Fibroblast of lung (primary cell): ENCODE results near the gene CLEC2A.

Experiments
- CTCF ChIP-seq, 2 donors: IDR thresholded peaks in 1 of 2; conservative IDR thresholded peaks in 1 of 2; 1 replicate in 1 of 2; 2 replicates in 1 of 2; pipeline ENCODE4 v1.5.1; 2011 to 2012; ENCODE audit warnings: low read length in 2 of 2, control low read depth in 1 of 2, inconsistent platforms in 1 of 2, low read depth in 1 of 2, mild to moderate bottlenecking in 1 of 2
- EZH2 ChIP-seq: IDR thresholded peaks from 2 replicates; pipeline ENCODE4 v1.5.1; 2012; ENCODE audit warnings: low read length, control low read depth, mild to moderate bottlenecking; ENCODE audit errors: missing control alignments

GRCh38 chr12:9951026-9951675 lies 19.0 kb upstream of the CLEC2A start:
- TF ChIP-seq EZH2, result no peak
- no peak for TF ChIP-seq CTCF (conservative IDR thresholded peaks at IDR 0.05 in 1 of 2, IDR thresholded peaks at IDR 0.05 in 1 of 2; ENCODE audit: low read depth in 1 of 2, low read length in 2 of 2)
